HG02973 (cell line): ENCODE results near the gene NBAS.

Experiments used
- ATAC-seq: cut with Tn5 transposase; IDR thresholded peaks from one replicate; pipeline ENCODE4 v1.9.1; 2021; ENCODE audit warnings: moderate library complexity; ENCODE audit not compliant: unreplicated experiment

The NBAS gene

DNA sequence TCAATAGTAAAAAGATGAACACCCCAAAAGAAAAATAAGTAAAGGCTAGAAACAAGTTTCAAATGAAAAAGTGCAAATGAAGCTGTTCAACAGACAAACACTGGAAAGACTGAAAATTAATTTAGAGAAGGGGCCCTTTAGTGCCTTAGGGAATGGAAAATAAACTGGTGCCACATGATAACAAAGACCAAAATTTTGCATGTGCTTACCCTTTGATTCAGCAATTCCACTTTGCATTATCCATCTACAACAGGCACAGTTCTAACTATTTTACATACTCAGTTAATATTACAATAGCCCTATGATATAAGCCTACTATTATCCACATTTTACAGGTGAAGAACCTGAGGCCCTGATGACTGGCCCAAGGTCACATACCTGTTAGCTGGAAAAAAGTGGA lies 183.9 kb downstream of the NBAS start:
- no peak for ATAC-seq

DNA sequence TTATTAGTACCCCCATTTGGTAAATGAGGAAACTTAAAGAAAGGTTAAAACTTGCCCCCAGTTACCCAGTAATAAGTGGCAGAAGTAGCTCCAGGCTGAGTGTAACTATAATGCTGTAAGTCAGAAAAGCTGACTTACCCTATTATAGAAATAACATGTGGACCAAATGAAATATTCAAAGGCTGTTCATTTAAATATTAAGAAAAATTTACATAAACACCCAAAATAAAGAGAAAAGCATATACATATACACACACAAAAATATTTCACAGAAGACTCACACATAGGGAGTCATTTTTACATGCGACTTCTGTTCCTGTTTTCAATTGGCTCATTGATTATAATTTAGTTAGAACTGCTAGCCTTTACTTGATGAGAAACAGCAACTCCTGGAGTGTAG lies 189.1 kb downstream of the NBAS start:
- no peak for ATAC-seq

DNA sequence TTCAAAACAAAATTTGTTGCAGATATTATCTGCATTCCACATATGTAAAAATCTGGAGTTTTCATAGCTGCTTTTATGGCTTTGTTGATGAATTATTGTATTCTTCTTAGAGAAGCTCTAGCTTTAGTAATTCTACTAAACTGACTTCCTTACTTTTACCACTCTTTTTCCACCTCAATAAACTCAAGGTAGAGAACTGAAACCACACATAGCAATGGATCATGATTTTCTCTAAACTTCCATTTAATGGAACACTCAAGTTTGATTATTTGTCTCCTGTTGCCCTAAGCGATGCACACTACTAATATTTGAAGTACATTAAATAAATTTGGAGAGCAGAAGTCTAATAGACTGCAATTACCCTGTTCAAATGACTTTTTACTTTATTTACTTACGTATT lies 192.0 kb downstream of the NBAS start:
- ATAC-seq = no peak

DNA sequence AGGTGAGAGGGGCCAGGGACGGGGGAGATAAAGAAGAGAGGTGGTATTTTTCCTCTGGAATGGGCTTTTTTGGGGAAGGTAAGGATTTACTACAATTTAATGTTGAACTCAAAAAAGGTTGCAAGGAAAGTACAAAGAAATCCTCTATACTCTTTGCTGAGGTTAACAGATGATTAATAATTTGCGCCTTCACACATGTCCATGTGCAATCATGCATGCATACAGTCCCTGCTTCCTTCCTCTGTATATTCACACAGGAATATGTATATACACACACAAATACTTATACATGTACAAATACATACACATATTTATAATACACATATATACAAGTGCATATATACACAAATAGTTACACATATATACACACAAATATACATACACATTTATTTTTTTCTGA lies 193.4 kb downstream of the NBAS start:
- ATAC-seq = no peak

DNA sequence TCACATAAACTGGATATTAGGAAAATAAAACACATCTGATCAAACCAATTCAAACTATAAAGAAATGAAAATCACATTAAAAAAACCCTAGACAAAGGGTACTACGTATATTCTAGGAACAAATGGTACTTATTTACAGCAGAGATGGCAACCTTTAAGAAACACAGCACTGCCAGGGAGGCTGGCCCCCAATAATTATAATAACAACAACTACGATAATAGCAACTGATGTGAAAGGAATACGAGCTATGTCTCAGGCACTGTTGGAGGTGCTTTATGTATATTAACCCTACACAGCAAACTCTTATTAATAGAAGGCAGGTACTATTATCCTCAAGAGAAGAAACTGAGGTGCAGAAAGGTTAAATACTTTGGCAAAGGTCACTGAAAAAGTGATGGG lies 193.9 kb downstream of the NBAS start:
- no peak for ATAC-seq

GRCh38 chr2:15365411-15365810 lies 195.7 kb downstream of the NBAS start:
- ATAC-seq = no peak

DNA sequence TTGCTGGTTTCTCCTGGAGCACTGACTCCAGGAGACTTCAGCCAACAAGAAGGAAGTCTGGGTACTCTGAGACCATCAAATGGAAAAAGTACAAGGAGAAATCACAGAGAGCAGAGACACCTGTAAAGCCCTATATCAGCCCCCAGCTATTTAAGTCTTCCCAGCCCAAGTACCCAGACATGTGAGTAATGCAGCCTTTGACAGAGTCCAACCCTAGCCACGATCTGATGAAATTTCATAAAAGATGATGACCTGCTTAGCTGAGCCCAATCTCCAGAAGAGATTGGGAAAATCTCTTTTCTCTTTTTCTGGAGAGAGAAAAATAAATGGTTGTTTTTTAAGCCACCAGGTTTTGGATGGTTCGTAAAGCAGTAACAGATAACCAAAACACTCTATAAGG lies 196.6 kb downstream of the NBAS start:
- no peak for ATAC-seq

GRCh38 chr2:15363734-15364133 lies 197.4 kb downstream of the NBAS start:
- ATAC-seq = no peak

DNA sequence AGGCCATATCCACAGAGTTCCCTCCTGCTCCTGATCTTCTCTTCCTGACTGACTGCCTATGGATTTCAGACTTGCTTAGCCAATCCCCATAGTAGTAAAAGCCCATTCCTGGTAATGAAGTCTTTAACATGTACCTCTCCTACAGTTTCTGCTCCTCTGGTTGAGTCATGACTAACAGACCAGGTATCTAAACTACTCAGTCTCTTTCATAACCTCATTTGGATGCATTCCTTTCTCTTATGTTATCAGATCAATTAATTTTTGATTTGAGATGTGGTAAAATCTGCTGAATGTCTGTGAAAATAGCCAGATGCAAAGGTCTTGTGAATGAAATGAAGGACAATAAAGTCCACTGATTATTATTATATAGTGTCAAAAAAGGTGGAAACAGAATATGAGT lies 198.0 kb downstream of the NBAS start:
- ATAC-seq = no peak

DNA sequence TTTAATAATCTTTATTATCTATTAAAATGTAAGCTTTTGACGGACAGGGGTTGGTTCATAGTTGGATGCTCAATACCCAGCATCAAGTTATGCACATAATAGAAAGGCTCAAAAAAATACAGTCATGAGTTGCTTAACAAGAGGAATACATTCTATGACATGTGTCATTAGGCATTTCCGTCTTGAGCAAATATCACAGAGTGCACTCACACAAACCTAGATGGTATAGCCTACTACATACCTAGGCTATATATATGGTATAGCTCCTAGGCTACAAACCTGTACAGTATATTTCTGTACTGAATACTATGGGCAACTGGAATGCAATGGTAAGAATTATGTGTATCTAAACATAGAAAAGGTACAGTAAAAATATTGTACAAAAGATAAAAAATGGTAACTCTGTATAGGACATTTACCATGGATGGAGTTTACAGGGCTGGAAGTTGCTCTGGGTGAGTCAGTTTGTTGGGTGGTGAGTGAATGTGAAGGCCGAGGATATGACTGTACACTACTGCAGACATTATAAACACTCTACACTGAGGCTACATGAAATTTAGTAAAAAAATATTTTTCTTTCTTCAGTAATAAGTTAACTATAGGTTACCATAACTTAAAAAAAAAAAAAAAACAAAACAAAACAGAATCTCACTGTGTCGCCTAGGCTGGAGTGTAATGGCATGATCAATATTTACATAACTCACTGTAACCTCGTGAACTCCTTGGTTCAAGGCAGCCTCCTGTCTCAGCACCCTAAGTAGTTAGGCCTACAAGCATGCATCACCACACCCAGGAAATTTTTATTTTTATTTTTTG lies 201.2 kb downstream of the NBAS start:
- no peak for ATAC-seq

DNA sequence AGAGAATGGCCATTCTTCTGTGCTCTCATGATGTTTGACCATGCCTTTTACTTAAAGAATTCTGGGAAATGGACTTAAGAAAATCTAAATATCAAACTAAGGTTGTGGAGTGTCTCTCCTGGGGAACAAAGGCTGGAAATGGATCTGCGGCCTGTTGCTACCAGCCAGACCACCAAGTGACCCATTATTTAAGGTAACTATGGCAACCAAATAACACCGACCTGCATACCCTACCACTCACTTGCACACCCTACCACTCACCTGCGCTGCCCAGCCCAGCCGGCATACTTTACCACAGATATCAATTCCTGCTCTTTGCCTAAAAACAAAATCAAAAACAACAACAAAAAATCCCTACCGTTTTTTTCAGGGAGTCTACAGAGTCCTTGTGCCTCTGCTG lies 203.2 kb downstream of the NBAS start:
- ATAC-seq = no peak

DNA sequence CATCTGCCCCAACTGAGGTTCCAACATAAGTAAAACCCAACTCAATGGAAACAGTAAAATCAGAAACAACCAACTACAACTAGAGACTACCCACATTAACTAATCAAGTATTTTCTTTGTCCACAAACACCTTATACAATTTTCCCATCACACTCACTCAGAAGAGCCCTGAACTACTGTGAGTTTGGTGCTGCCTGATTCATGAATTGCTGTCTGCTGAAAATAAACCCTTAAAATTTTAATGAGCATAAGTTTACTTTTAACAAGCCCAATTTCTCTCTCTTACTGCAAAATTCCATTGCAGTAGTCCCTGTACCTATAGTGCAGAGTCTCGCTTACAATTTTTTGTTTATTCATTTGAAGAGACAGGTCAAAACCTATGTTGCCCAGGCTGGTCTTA lies 203.9 kb downstream of the NBAS start:
- ATAC-seq = no peak

GRCh38 chr2:15355386-15355785 lies 205.7 kb downstream of the NBAS start:
- ATAC-seq = no peak

- no peak for ATAC-seq
These were observed 206.4 kb downstream of the NBAS start for GRCh38 chr2:15354596-15355366.

DNA sequence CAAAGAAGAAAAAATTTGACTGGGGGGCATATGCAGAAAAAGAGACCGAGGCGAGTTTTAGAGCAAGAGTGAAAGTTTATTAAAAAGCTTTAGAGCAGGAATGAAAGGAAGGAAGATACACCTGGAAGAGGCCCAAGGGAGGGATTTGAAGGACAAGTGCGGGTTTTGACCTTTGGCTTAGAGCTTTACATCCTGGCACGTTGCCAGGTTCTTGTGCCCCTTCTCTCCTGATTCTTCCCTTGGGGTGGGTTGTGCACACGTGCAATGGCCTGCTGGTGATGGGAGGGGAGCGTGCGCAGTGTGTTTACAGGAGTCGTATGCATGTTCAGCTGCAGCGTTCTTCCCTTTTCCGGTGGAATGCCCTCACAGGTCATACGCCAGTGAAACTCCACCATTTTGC lies 208.8 kb downstream of the NBAS start:
- no peak for ATAC-seq

GRCh38 chr2:15348636-15349035 lies 212.5 kb downstream of the NBAS start:
- no peak for ATAC-seq

DNA sequence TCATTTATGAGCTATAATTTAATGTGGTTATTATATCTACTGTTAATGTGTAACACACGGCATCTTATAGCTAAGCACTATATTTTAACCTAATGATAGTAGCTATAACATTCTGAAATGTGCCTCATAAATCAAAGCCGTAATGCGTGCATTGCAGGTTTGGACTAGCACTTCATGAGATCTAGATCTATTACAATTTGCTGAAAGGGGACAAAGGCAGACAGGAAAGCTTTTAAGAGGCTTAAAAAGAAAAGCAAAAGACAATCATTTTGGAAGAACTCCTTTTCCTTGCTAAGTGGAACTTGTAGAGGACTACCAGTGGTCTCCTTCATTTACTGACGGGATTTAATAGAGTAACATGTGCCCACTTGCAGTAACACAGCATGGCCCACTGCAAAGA lies 213.1 kb downstream of the NBAS start:
- ATAC-seq = no peak

DNA sequence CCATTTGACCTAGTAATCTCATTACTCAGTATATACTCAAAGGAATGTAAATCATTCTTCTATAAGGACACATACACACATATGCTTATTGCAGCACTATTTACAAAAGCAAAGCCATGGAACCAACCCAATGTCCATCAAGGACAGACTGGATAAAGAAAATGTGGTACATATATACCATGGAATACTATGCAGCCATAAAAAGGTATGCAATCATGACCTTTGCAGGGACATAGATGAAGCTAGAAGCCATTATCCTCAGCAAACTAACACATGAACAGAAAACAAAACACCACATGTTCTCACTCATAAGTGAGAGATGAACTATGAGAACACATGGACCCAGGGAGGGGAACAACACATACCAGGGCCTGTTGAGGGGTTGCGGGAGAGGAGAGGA lies 214.5 kb downstream of the NBAS start:
- ATAC-seq = no peak

GRCh38 chr2:15337996-15338666 lies 223.0 kb downstream of the NBAS start:
- no peak for ATAC-seq

DNA sequence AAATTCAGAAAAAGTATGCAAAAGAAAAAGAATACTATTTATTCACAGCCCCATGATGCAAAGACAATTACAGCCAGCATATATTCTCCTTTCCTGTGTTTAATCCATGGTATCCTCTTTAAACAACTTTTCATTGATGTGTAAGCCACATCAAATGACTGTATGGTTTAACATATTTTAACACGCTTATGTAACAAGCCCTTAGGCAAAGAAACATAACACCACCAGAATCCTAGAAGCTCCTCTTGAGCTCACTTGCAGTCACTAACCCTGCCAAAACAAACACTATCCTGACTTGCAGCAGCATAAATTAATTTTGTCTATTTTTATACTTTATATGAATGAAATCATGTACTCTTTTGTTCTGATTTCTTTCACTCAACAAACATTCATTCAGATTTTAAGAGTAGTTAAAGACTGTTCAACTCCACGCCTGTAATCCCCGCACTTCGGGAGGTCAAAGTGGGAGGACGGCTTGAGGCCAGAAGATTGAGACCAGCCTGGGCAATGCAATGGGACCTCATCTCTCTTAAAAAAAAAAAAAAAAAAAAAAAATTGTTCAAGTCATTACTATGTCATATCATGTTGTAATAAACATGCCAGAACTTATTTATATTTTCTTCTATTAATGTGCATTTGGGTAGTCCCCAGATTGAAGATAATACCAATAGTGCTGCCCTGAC lies 226.3 kb downstream of the NBAS start:
- no peak for ATAC-seq

- no peak for ATAC-seq
These were observed 229.3 kb downstream of the NBAS start for GRCh38 chr2:15331787-15332186.
